Endothelial cell (in vitro differentiated cells): ENCODE measurements around the gene OAF. TPM values are rescaled to one million over a fixed set of nuclear protein-coding genes. Genes with fewer than 3 reads are reported as not detected.
A peak's percentile ranks its signal among the peaks of the same experiment; 100 is the strongest.

Experiments used
- DNase-seq: peaks from one replicate; pipeline ENCODE4 v3.0.0; 2021; ENCODE audit warnings: low spot score
- H3K27ac Mint-ChIP-seq: one replicate; pipeline ENCODE4 v1.8.0; 2021; ENCODE audit warnings: mixed read lengths, inconsistent platforms; ENCODE audit not compliant: unreplicated experiment
- H3K27me3 Mint-ChIP-seq: one replicate; pipeline ENCODE4 v1.8.0; 2021; ENCODE audit warnings: mild to moderate bottlenecking, moderate library complexity, mixed read lengths, inconsistent platforms; ENCODE audit not compliant: unreplicated experiment
- H3K36me3 Mint-ChIP-seq: one replicate; pipeline ENCODE4 v1.8.0; 2021; ENCODE audit warnings: mild to moderate bottlenecking, low read depth, mixed read lengths, inconsistent platforms; ENCODE audit not compliant: unreplicated experiment
- H3K4me1 Mint-ChIP-seq: one replicate; pipeline ENCODE4 v1.8.0; 2021; ENCODE audit warnings: mild to moderate bottlenecking, mixed read lengths, inconsistent platforms; ENCODE audit not compliant: unreplicated experiment
- H3K4me3 Mint-ChIP-seq: one replicate; pipeline ENCODE4 v1.8.0; 2021; ENCODE audit warnings: mild to moderate bottlenecking, mixed read lengths, inconsistent platforms; ENCODE audit not compliant: unreplicated experiment
- H3K9me3 Mint-ChIP-seq: one replicate; pipeline ENCODE4 v1.8.0; 2021; ENCODE audit warnings: mixed read lengths, inconsistent platforms; ENCODE audit not compliant: unreplicated experiment
- CTCF ChIP-seq: fragments of 200-600 bp; sonication (generic); IDR thresholded peaks from one replicate; pipeline ENCODE4 v1.5.0; 2021; ENCODE audit warnings: antibody characterized with exemption; ENCODE audit not compliant: unreplicated experiment
- total RNA-seq: library from RNA; stranded (reverse); fragmentation: NEBNext Ultra II Directional; extraction: Animal tissue kit (Norgen Biotek cat#: 25700); gene quantifications from one replicate; pipeline ENCODE4 v1.2.1, GENCODE V29; 2021; ENCODE audit not compliant: unreplicated experiment

The OAF gene
- total RNA-seq, 1 donor from 2014 or later, result 15.5 TPM

GRCh38 chr11:120212259-120212878 is 1.5 kb downstream of the OAF start:
- DNase-seq, result no peak
- H3K27me3 Mint-ChIP-seq, result peaks cover 30% of the 10 kb centered on the region
- peaks cover 21% of the 10 kb centered on the region for H3K4me1 Mint-ChIP-seq
- H3K27ac Mint-ChIP-seq, result no peak overlapping the region
- peaks cover 4% of the 10 kb centered on the region for H3K36me3 Mint-ChIP-seq
- no peaks in the 10 kb centered on the region for H3K9me3 Mint-ChIP-seq
- TF ChIP-seq CTCF, result no peak
- peak overlapping the region; percentile 69 for H3K4me3 Mint-ChIP-seq

- no peak overlapping the region for H3K4me3 Mint-ChIP-seq
- peaks cover 26% of the 10 kb centered on the region for H3K27me3 Mint-ChIP-seq
- no peak overlapping the region for H3K27ac Mint-ChIP-seq
Observed at GRCh38 chr11:120212926-120213325, 2.1 kb downstream of the OAF start.

GRCh38 chr11:120214581-120214980 is 3.7 kb downstream of the OAF start:
- H3K27ac Mint-ChIP-seq, result no peak overlapping the region
- peaks cover 24% of the 10 kb centered on the region for H3K27me3 Mint-ChIP-seq
- DNase-seq, result no peak
- no peaks in the 10 kb centered on the region for H3K9me3 Mint-ChIP-seq
- TF ChIP-seq CTCF, result no peak
- H3K36me3 Mint-ChIP-seq, result peaks cover 4% of the 10 kb centered on the region
- H3K4me3 Mint-ChIP-seq, result no peak overlapping the region
- peaks cover 14% of the 10 kb centered on the region for H3K4me1 Mint-ChIP-seq

More at GRCh38 chr11:120212926-120213325, 2.1 kb downstream of the OAF start:
- Mint-ChIP-seq H3K4me1 (peaks cover 21% of the 10 kb centered on the region), H3K9me3 (no peaks in the 10 kb centered on the region), H3K36me3 (peaks cover 4% of the 10 kb centered on the region)
- TF ChIP-seq CTCF, result no peak
- no peak for DNase-seq

DNA sequence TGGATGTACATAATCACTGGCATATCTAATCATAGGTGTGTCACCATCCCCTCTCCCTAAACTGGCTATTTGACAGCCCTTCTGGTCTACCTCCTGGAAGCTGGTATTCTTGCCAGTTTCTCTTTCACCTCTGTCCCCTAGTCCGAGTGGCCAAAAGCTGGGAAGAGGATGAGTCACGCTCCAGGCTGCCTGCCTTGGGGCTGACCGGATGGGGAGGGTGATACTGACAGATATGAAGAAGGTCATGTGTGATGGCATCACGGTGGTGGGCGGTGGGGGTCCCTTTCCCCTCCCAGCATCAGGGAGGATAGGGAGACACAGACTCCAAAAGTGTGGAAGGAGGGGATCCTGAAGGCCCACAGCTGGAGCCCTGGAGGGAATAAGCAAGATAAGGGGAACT is 4.8 kb downstream of the OAF start:
- Mint-ChIP-seq H3K4me3 (no peak overlapping the region), H3K4me1 (peaks cover 9% of the 10 kb centered on the region), H3K27ac (no peak overlapping the region), H3K36me3 (peaks cover 5% of the 10 kb centered on the region), H3K9me3 (no peaks in the 10 kb centered on the region), H3K27me3 (peaks cover 19% of the 10 kb centered on the region)
- DNase-seq, result no peak
- TF ChIP-seq CTCF, result no peak

DNA sequence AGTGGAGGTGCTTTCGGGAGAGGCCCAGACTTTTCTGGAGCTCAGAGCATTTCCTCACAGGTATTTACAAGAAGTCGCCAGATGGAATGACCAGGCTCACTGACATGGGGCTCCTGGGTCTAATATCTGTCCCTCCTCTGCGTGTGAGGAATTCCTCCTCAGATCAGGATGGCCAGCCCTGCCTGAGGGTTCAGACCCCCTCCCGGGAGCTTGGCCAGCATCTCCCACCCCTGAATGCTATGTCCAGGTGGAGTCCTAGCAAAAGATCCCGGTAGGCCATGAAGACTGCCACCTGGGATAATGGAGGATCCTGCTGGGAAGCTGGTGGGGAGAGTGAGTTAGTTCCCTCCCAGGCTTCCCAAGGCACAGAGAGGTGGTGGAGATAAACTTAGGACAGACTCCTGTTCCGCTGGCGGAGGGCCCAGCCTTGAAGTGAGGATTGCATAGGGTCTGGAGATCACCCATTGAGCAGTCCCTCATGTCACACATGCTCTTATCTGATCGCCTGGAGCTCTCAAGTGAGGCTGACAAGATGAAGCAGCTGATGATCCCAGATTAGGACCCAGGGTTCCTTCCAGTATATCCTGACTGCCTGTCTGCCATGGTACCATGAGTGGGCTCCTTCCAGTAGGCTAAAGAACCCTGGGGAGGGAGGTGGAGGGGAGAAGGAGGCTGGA is 5.7 kb downstream of the OAF start:
- no peak for DNase-seq
- Mint-ChIP-seq H3K4me3 (no peak overlapping the region), H3K27me3 (peaks cover 19% of the 10 kb centered on the region), H3K4me1 (peaks cover 8% of the 10 kb centered on the region), H3K9me3 (no peaks in the 10 kb centered on the region), H3K36me3 (peaks cover 7% of the 10 kb centered on the region), H3K27ac (no peak overlapping the region)
- no peak for TF ChIP-seq CTCF
